ENCODE results near the gene RBFOX2.

RBFOX2 gene

GRCh38 chr22:35850831-35851230 is 177.8 kb downstream of the RBFOX2 start:
- in situ Hi-C loops (cut with MboI; ENCODE audit: low sequenced_read_pairs): no loop called here
- Histone ChIP-seq H3K4me1 (peaks cover 4% of the 10 kb centered on the region; the same call in 1 of the 2 replicates), H3K9me3 (no peaks in the 10 kb centered on the region), H3K36me3 (replicated peaks) (no peaks in the 10 kb centered on the region), H3K4me3 (no peak overlapping the region), H3K27me3 (ENCODE audit: low read depth) (no peaks in the 10 kb centered on the region)
- DNase-seq (ENCODE audit: low spot score in 2 of 2): no peak

- Histone ChIP-seq H3K9me3 (no peaks in the 10 kb centered on the region), H3K4me1 (peaks cover 13% of the 10 kb centered on the region), H3K36me3 (replicated peaks) (no peaks in the 10 kb centered on the region), H3K27me3 (ENCODE audit: low read depth) (no peaks in the 10 kb centered on the region), H3K4me3 (no peak overlapping the region)
- DNase-seq (ENCODE audit: low spot score in 2 of 2): no peak
- in situ Hi-C loops (cut with MboI; ENCODE audit: low sequenced_read_pairs): no loop called here
These were observed 181.8 kb downstream of the RBFOX2 start for GRCh38 chr22:35846804-35847203.

- Histone ChIP-seq H3K4me1 (peaks cover 13% of the 10 kb centered on the region), H3K36me3 (replicated peaks) (no peaks in the 10 kb centered on the region), H3K9me3 (no peaks in the 10 kb centered on the region), H3K27me3 (ENCODE audit: low read depth) (no peaks in the 10 kb centered on the region), H3K4me3 (no peak overlapping the region)
- DNase-seq (ENCODE audit: low spot score in 2 of 2): no peak
- in situ Hi-C loops (cut with MboI; ENCODE audit: low sequenced_read_pairs): no loop called here
These were observed 183.7 kb downstream of the RBFOX2 start for GRCh38 chr22:35844886-35845285.

- Histone ChIP-seq H3K4me1 (peaks cover 25% of the 10 kb centered on the region), H3K36me3 (replicated peaks) (no peaks in the 10 kb centered on the region), H3K9me3 (no peaks in the 10 kb centered on the region), H3K27me3 (ENCODE audit: low read depth) (no peaks in the 10 kb centered on the region), H3K4me3 (no peak overlapping the region)
- in situ Hi-C loops (cut with MboI; ENCODE audit: low sequenced_read_pairs): no loop called here
- peak; percentile 35 to 51 for DNase-seq (ENCODE audit: low spot score in 2 of 2)
These were observed 185.7 kb downstream of the RBFOX2 start for GRCh38 chr22:35842954-35843353.

- no peak overlapping the region for H3K4me3 ChIP-seq
- H3K27me3 ChIP-seq (ENCODE audit: low read depth): no peaks in the 10 kb centered on the region
- no peak for DNase-seq (ENCODE audit: low spot score in 2 of 2)
- in situ Hi-C loops (cut with MboI; ENCODE audit: low sequenced_read_pairs): no loop called here
- H3K4me1 ChIP-seq: peaks cover 25% of the 10 kb centered on the region
- no peaks in the 10 kb centered on the region for H3K36me3 ChIP-seq (replicated peaks)
- no peaks in the 10 kb centered on the region for H3K9me3 ChIP-seq
These were observed 186.1 kb downstream of the RBFOX2 start for GRCh38 chr22:35842519-35842913.

GRCh38 chr22:35841907-35842518 is 186.6 kb downstream of the RBFOX2 start:
- in situ Hi-C loops (cut with MboI; ENCODE audit: low sequenced_read_pairs): no loop called here
- H3K4me3 ChIP-seq: no peak overlapping the region
- H3K36me3 ChIP-seq (replicated peaks): no peaks in the 10 kb centered on the region
- no peak for DNase-seq (ENCODE audit: low spot score in 2 of 2)
- H3K4me1 ChIP-seq: peaks cover 25% of the 10 kb centered on the region
- no peaks in the 10 kb centered on the region for H3K27me3 ChIP-seq (ENCODE audit: low read depth)
- no peaks in the 10 kb centered on the region for H3K9me3 ChIP-seq

GRCh38 chr22:35840302-35840739 is 188.3 kb downstream of the RBFOX2 start:
- H3K27me3 ChIP-seq (ENCODE audit: low read depth): no peaks in the 10 kb centered on the region
- peaks cover 38% of the 10 kb centered on the region for H3K4me1 ChIP-seq
- in situ Hi-C loops (cut with MboI; ENCODE audit: low sequenced_read_pairs): no loop called here
- H3K9me3 ChIP-seq: no peaks in the 10 kb centered on the region
- DNase-seq (ENCODE audit: low spot score in 2 of 2): peak; percentile 87 to 93
- H3K4me3 ChIP-seq: peak overlapping the region; percentile 39
- H3K36me3 ChIP-seq (replicated peaks): no peaks in the 10 kb centered on the region

- DNase-seq (ENCODE audit: low spot score in 2 of 2): peak; percentile 21 to 44
- H3K4me1 ChIP-seq: peaks cover 39% of the 10 kb centered on the region
- H3K27me3 ChIP-seq (ENCODE audit: low read depth): no peaks in the 10 kb centered on the region
- no peaks in the 10 kb centered on the region for H3K9me3 ChIP-seq
- H3K4me3 ChIP-seq: peak overlapping the region; percentile 39
- no peaks in the 10 kb centered on the region for H3K36me3 ChIP-seq (replicated peaks)
- in situ Hi-C loops (cut with MboI; ENCODE audit: low sequenced_read_pairs): no loop called here
These were observed 188.8 kb downstream of the RBFOX2 start for GRCh38 chr22:35839841-35840301.

- in situ Hi-C loops (cut with MboI; ENCODE audit: low sequenced_read_pairs): no loop called here
- DNase-seq (ENCODE audit: low spot score in 2 of 2): peak; percentile 37 to 45
- no peaks in the 10 kb centered on the region for H3K36me3 ChIP-seq (replicated peaks)
- no peaks in the 10 kb centered on the region for H3K27me3 ChIP-seq (ENCODE audit: low read depth)
- no peaks in the 10 kb centered on the region for H3K9me3 ChIP-seq
- H3K4me1 ChIP-seq: peaks cover 39% of the 10 kb centered on the region
- peak overlapping the region; percentile 39 for H3K4me3 ChIP-seq
These were observed 189.6 kb downstream of the RBFOX2 start for GRCh38 chr22:35838855-35839576.

GRCh38 chr22:35837101-35837727 is 191.4 kb downstream of the RBFOX2 start:
- no peak for DNase-seq (ENCODE audit: low spot score in 2 of 2)
- Histone ChIP-seq H3K4me3 (no peak overlapping the region), H3K4me1 (peaks cover 33% of the 10 kb centered on the region), H3K27me3 (ENCODE audit: low read depth) (no peaks in the 10 kb centered on the region), H3K9me3 (no peaks in the 10 kb centered on the region), H3K36me3 (replicated peaks) (no peaks in the 10 kb centered on the region)
- in situ Hi-C loops (cut with MboI; ENCODE audit: low sequenced_read_pairs): no loop called here

- peak; percentile 60 to 79 for DNase-seq (ENCODE audit: low spot score in 2 of 2)
- Histone ChIP-seq H3K36me3 (replicated peaks) (no peaks in the 10 kb centered on the region), H3K4me3 (peak overlapping the region; percentile 12), H3K27me3 (ENCODE audit: low read depth) (no peaks in the 10 kb centered on the region), H3K4me1 (peaks cover 31% of the 10 kb centered on the region), H3K9me3 (no peaks in the 10 kb centered on the region)
- in situ Hi-C loops (cut with MboI; ENCODE audit: low sequenced_read_pairs): no loop called here
These were observed 192.5 kb downstream of the RBFOX2 start for GRCh38 chr22:35835998-35836691.

- H3K36me3 ChIP-seq (replicated peaks): no peaks in the 10 kb centered on the region
- peak overlapping the region; percentile 12; the same call in 1 of the 2 replicates for H3K4me3 ChIP-seq
- H3K4me1 ChIP-seq: peaks cover 26% of the 10 kb centered on the region
- H3K27me3 ChIP-seq (ENCODE audit: low read depth): no peaks in the 10 kb centered on the region
- H3K9me3 ChIP-seq: no peaks in the 10 kb centered on the region
- DNase-seq (ENCODE audit: low spot score in 2 of 2): no peak
- in situ Hi-C loops (cut with MboI; ENCODE audit: low sequenced_read_pairs): no loop called here
These were observed 193.2 kb downstream of the RBFOX2 start for GRCh38 chr22:35835267-35835997.

- in situ Hi-C loops (cut with MboI; ENCODE audit: low sequenced_read_pairs): no loop called here
- H3K27me3 ChIP-seq (ENCODE audit: low read depth): no peaks in the 10 kb centered on the region
- no peak for DNase-seq (ENCODE audit: low spot score in 2 of 2)
- no peaks in the 10 kb centered on the region for H3K9me3 ChIP-seq
- no peaks in the 10 kb centered on the region for H3K36me3 ChIP-seq (replicated peaks)
- no peak overlapping the region for H3K4me3 ChIP-seq
- H3K4me1 ChIP-seq: peaks cover 20% of the 10 kb centered on the region
These were observed 194.6 kb downstream of the RBFOX2 start for GRCh38 chr22:35834061-35834460.

All from HAP-1 (cell line).